ENCODE results near the gene PDE7B. TPM values are rescaled to one million over a fixed set of nuclear protein-coding genes. Genes with fewer than 3 reads are reported as not detected.

The PDE7B gene
- total and polyA plus RNA-seq, 2 donors (not counting 1 experiment from before 2014, with no cell fraction given) = 2.6 to 7.5 TPM

- Histone ChIP-seq H4K20me1 (ENCODE audit: control insufficient read depth, insufficient read depth, low read length, poor library complexity, severe bottlenecking) (no peaks in the 10 kb centered on the region), H2AFZ (ENCODE audit: insufficient read depth, low read depth, low read length, poor library complexity, severe bottlenecking) (no peak overlapping the region), H3K27ac (ENCODE audit: low read length in 2 of 2) (no peak overlapping the region), H3K4me2 (replicated peaks; ENCODE audit: low read depth, low read length, poor library complexity, severe bottlenecking) (no peak overlapping the region), H3K79me2 (ENCODE audit: control insufficient read depth, insufficient read depth, low read length) (no peaks in the 10 kb centered on the region), H3K4me1 (ENCODE audit: control insufficient read depth in 2 of 2, insufficient read depth in 2 of 2, low read length in 2 of 2) (no peaks in the 10 kb centered on the region), H3K36me3 (replicated peaks in 1 of 2; ENCODE audit: control extremely low read depth in 1 of 2, control insufficient read depth in 1 of 2, extremely low read depth in 1 of 2, insufficient read depth in 2 of 2, low read length in 1 of 2) (no peaks in the 10 kb centered on the region), H3K9ac (ENCODE audit: low read length) (no peak overlapping the region), H3K9me3 (ENCODE audit: control extremely low read depth in 1 of 3, control insufficient read depth in 2 of 3, insufficient read depth in 1 of 3, low read length in 2 of 3) (no peaks in the 10 kb centered on the region), H3K4me3 (ENCODE audit: control extremely low read depth in 1 of 5, extremely low read depth in 1 of 5, insufficient read depth in 1 of 5, low read depth in 2 of 5, low read length in 4 of 5) (no peak overlapping the region), H3K27me3 (replicated peaks in 1 of 4; ENCODE audit: control extremely low read depth in 1 of 4, control insufficient read depth in 3 of 4, insufficient read depth in 4 of 4, low read length in 3 of 4) (peaks cover 0 to 2% (median 0%) of the 10 kb centered on the region in 4 experiments)
- TF ChIP-seq EZH2 (IDR thresholded peaks at IDR 0.05; ENCODE audit: borderline replicate concordance, insufficient read depth, low read depth, low read length, poor library complexity, severe bottlenecking) (no peak), CTCF (IDR thresholded peaks at IDR 0.05) (no peak)
- POLR2A ChIA-PET = no interaction called here
- CTCF ChIA-PET = no interaction called here
- intact Hi-C loops (cut with micrococcal nuclease) = no loop called here
- Mint-ChIP-seq H3K4me1 (no peaks in the 10 kb centered on the region), H3K27ac (no peak overlapping the region), H3K4me3 (no peak overlapping the region), H3K27me3 (no peaks in the 10 kb centered on the region), H3K9me3 (ENCODE audit: insufficient read depth) (no peaks in the 10 kb centered on the region)
- WGBS (ENCODE audit: insufficient coverage) = 79% methylated on average over 1 of the region's 4 CpGs
- ATAC-seq (ENCODE audit: low read depth) (no peak), DNase-seq (no peak)
Observed at GRCh38 chr6:136208783-136209182, 357.3 kb downstream of the PDE7B start.

DNA sequence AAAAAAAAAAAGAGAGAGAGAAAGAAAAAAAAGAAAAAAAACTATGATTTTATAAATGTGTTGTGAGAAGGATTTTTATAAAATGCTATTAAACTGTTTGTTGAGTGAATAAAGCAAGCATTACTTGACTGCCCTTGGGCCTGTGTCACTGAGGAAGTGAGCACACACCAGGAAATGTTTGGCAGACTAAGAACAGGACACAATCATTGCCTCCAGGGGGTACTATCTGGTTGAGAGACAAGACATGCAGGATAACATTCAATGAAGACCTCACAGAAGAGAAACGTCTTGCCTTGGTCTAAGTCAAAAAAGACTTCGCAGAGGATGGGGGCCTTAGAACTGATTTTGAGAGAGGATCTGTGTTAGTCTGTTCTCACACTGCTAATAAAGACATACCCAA is 358.0 kb downstream of the PDE7B start:
- Mint-ChIP-seq H3K4me1 (no peaks in the 10 kb centered on the region), H3K4me3 (no peak overlapping the region), H3K9me3 (ENCODE audit: insufficient read depth) (no peaks in the 10 kb centered on the region), H3K27me3 (no peaks in the 10 kb centered on the region), H3K27ac (no peak overlapping the region)
- H4K20me1 ChIP-seq (ENCODE audit: control insufficient read depth, insufficient read depth, low read length, poor library complexity, severe bottlenecking) = no peaks in the 10 kb centered on the region
- ATAC-seq (ENCODE audit: low read depth) = no peak
- H2AFZ ChIP-seq (ENCODE audit: insufficient read depth, low read depth, low read length, poor library complexity, severe bottlenecking) = no peak overlapping the region
- no peak overlapping the region for H3K9ac ChIP-seq (ENCODE audit: low read length)
- H3K79me2 ChIP-seq (ENCODE audit: control insufficient read depth, insufficient read depth, low read length) = no peaks in the 10 kb centered on the region
- no peaks in the 10 kb centered on the region for H3K4me1 ChIP-seq (ENCODE audit: control insufficient read depth in 2 of 2, insufficient read depth in 2 of 2, low read length in 2 of 2)
- TF ChIP-seq CTCF (IDR thresholded peaks at IDR 0.05) = no peak
- no peak for TF ChIP-seq EZH2 (IDR thresholded peaks at IDR 0.05; ENCODE audit: borderline replicate concordance, insufficient read depth, low read depth, low read length, poor library complexity, severe bottlenecking)
- H3K36me3 ChIP-seq (replicated peaks in 1 of 2; ENCODE audit: control extremely low read depth in 1 of 2, control insufficient read depth in 1 of 2, extremely low read depth in 1 of 2, insufficient read depth in 2 of 2, low read length in 1 of 2) = no peaks in the 10 kb centered on the region
- no peaks in the 10 kb centered on the region for H3K9me3 ChIP-seq (ENCODE audit: control extremely low read depth in 1 of 3, control insufficient read depth in 2 of 3, insufficient read depth in 1 of 3, low read length in 2 of 3)
- no peak overlapping the region for H3K4me2 ChIP-seq (replicated peaks; ENCODE audit: low read depth, low read length, poor library complexity, severe bottlenecking)
- peaks cover 0 to 2% (median 0%) of the 10 kb centered on the region in 4 experiments for H3K27me3 ChIP-seq (replicated peaks in 1 of 4; ENCODE audit: control extremely low read depth in 1 of 4, control insufficient read depth in 3 of 4, insufficient read depth in 4 of 4, low read length in 3 of 4)
- ChIA-PET CTCF (no interaction called here), POLR2A (no interaction called here)
- H3K4me3 ChIP-seq (ENCODE audit: control extremely low read depth in 1 of 5, extremely low read depth in 1 of 5, insufficient read depth in 1 of 5, low read depth in 2 of 5, low read length in 4 of 5) = no peak overlapping the region
- intact Hi-C loops (cut with micrococcal nuclease) = no loop called here
- no CpG with 5 or more reads among the region's 2 CpGs for WGBS (ENCODE audit: insufficient coverage)
- no peak overlapping the region for H3K27ac ChIP-seq (ENCODE audit: low read length in 2 of 2)
- no peak for DNase-seq
